GM19395 (cell line): ENCODE measurements around the gene ANXA4.
"Not testable (repeated sequence)": the region's sequence is repeated elsewhere in the genome, so short reads cannot be mapped to it uniquely, and the experiment has no call there.

Experiments
- ATAC-seq: cut with Tn5 transposase; IDR thresholded peaks from one replicate; pipeline ENCODE4 v1.9.1; 2021; ENCODE audit warnings: mild to moderate bottlenecking, moderate library complexity; ENCODE audit not compliant: unreplicated experiment

Gene ANXA4

GRCh38 chr2:69750246-69750645 lies 8.3 kb downstream of the ANXA4 start:
- ATAC-seq, result no peak

GRCh38 chr2:69753659-69754363 lies 11.9 kb downstream of the ANXA4 start:
- ATAC-seq, result no peak

DNA sequence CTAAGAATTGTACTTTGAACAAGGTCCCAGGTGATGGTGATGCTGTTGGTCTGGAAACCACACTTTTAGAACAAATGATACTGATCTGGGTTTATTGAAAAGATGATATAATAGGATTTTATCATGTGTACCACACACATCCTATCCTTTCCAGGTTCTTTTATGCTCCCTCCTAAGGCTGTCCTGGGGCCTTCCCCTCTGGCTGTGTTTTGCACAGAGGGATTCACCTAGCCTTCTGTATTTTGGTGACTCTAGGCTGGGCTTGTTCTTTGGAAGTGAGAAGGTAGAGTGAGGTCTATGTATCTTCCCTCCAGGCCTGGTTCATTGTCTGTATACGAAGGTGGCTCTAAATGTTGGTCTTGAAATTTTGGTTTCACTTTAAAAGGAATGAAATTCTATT lies 12.7 kb downstream of the ANXA4 start:
- ATAC-seq, result no peak

- ATAC-seq, result peak; percentile 66
Measured at GRCh38 chr2:69755862-69756467, 14.0 kb downstream of the ANXA4 start.

GRCh38 chr2:69762025-69762424 lies 20.1 kb downstream of the ANXA4 start:
- no peak for ATAC-seq

DNA sequence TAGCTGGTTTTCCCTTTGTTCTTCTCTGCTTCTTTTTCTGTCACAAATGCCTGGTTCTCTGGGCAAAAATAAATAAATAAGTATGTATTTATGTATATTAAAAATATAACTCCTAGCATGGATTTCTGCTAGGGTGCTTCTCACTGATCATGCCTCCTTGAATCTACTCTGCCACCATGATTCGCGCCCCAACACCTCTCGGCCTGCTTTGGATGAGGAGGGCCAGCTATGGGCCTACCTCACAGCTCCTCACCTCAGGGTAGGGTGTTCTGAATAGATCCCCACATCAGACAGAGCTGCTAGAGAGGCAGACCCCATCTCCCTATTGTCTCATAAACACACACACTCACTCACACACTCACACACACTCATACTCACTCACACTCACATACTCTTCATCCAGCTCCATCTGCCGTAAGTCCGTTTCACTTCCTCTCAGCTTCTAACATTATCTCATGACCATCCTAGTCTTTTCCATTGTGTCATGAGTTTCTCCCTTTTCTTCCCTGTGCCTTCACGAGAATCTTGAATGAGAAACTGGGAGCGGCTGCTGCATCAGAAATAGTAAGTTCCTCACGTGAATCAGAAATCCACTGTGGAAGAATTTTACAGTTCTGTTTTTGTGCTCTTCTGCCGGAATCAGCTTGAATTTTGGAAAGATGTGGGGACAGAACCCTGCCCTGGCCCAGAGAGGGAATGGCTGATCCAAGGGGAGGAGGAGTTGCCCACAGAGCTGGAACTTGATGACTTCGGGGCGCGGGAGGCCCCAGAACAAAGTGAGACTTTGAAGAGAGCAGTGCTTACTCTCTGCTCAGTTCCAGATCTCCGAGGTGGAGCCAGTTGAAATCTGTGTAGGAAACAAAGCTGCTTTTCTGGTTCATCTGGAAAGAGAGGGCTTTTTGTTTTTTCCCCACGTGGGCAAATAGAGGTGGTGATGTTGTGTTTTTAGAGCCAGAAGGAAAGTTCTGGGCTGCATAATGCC lies 20.9 kb downstream of the ANXA4 start:
- ATAC-seq, result no peak

DNA sequence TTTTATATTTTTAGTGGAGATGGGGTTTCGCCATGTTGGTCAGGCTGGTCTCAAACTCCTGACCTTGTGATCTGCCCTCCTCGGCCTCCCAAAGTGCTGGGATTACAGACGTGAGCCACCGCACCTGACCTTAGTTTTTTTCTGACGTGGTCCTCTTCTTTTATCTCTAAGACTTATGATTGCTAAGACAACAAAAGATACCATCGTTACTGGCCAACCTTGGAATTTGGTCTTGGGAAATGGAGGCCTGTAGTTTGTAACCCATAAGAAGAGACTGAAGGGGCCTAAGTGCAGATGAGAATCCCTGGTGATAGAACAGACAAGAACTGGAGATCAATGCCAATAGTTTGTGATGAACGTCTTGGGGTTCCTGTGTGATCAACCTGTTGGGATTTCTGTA lies 21.9 kb downstream of the ANXA4 start:
- ATAC-seq, result not testable (repeated sequence)

GRCh38 chr2:69764286-69765095 lies 22.6 kb downstream of the ANXA4 start:
- ATAC-seq, result peak; percentile 52

DNA sequence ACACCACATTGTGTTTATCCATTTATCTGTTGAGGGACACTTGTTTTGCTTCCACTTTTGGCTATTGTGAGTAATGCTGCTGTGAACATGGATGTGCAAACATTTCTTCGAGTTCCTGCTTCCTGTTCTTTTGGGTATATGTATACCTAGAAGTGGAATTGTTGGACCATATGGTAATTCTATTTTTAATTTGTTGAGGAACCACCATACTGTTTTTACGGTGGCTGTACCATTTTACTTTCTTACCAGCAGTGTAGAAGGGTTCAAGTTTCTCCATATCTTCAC lies 23.1 kb downstream of the ANXA4 start:
- ATAC-seq, result peak; percentile 30

- ATAC-seq, result no peak
Measured at GRCh38 chr2:69766014-69766413, 24.1 kb downstream of the ANXA4 start.

GRCh38 chr2:69767034-69767433 lies 25.1 kb downstream of the ANXA4 start:
- no peak for ATAC-seq

- ATAC-seq, result no peak
Measured at GRCh38 chr2:69768235-69768634, 26.3 kb downstream of the ANXA4 start.

DNA sequence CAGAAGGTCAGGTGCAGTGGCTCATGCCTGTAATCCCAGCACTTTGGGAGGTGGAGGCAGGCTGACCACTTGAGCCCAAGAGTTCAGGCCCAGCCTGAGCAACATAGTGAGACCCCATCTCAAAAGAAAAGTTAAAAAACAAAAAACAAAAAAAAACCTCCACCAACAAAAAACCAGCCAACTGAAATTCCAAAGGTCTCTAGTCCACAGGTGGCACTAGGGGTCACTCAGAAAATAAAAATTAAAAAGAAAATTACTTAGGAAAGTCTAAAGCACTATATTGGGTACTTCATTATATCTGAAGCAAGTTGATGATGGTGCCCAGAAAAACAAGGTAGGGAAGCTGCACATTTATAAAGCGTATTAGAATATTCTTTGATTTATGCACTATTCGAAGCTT lies 26.9 kb downstream of the ANXA4 start:
- ATAC-seq, result no peak

DNA sequence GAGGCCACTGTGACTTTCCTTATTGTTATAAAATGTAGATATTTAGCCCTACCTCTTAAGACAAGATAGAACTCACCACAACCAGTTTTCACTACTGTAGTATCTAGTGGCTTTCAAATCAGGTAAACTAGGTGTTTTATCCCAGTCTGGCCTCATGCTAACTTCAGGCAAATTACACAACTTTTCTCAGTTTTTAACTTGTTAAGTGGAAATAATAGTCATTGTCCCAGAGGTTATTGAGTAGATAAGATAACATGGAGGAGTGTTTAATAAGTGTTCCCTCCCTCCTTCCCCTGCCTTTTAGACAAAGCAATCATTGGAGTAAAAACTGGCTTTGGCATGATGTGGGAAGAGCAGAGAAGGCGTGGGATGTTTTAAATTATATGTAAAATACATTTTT lies 27.3 kb downstream of the ANXA4 start:
- no peak for ATAC-seq

DNA sequence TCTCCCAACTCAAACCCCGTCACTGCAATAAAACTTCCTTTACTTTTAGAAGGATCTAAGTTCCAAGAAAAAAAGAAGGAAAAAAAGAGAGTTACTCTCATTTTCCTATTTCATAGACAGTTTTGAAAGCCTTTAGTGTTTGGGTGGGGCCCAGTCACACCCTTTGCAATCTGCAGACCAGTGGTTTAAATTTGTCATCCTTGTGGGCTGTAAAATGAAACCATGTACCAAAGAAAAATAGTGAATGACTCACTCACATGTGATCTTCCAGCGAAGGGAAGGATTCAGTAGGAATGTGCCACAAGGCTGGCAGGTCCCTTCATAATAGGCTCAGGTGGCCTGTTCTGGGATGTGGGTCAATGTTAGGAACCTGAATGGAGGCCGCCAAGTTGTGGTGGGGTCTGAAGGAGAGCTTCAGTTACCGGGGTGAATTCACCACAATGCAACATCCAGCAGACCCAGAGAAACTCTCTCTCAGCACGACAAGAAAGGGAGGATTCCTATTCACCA lies 28.3 kb downstream of the ANXA4 start:
- no peak for ATAC-seq

- ATAC-seq, result no peak
Measured at GRCh38 chr2:69770747-69771146, 28.8 kb downstream of the ANXA4 start.

GRCh38 chr2:69771461-69771860 lies 29.5 kb downstream of the ANXA4 start:
- ATAC-seq, result no peak

DNA sequence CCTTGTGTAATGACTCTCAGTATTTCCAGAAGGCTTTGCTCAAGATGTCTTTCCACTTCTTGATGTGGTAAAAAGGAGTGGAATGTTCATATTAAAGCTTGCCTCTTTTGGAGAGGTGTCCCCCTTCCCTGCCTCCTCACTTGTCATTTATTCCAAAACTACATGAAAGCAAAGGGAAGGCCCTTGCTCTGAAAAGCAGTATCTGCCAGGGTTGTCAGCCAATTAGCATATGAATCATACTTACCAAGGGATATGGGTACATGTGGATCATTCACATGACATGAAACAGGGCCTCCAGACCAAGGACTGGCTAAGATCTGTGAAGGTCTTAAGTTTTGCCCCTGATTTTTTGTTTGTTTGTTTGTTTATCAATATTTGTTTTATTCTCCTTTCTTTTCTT lies 31.3 kb downstream of the ANXA4 start:
- ATAC-seq, result no peak

GRCh38 chr2:69774258-69774983 lies 32.5 kb downstream of the ANXA4 start:
- ATAC-seq, result peak; percentile 12
